ENCODE results near the gene PPP1R14D. TPM values are rescaled to one million over a fixed set of nuclear protein-coding genes. Genes with fewer than 3 reads are reported as not detected.

Gene PPP1R14D
- total and polyA plus RNA-seq, 2 of the 8 experiments (the other 6 are each of a cell fraction or from before 2014, with no cell fraction given): not detected

DNA sequence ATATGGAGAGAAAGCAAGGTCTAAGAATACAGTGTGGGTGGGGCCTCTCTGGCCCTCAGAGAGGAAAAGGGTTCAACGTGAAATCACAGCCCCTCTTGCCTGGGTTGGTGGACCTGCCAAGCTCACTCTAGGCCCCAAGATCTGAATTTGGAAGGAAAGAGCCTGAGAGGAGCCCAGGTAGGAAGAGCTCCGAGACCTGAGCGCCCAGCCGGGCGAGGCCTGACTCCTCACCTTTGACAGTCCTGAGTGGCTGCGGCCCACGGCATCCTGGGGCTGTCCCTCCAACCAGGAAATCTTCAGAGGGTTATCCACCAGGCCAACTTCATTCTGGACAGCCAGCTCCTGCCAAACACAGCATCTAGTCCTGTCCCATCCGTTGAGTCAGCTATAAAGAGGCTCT is 55.0 kb downstream of the PPP1R14D start (continued):
- TF ChIP-seq, protein P1, sequence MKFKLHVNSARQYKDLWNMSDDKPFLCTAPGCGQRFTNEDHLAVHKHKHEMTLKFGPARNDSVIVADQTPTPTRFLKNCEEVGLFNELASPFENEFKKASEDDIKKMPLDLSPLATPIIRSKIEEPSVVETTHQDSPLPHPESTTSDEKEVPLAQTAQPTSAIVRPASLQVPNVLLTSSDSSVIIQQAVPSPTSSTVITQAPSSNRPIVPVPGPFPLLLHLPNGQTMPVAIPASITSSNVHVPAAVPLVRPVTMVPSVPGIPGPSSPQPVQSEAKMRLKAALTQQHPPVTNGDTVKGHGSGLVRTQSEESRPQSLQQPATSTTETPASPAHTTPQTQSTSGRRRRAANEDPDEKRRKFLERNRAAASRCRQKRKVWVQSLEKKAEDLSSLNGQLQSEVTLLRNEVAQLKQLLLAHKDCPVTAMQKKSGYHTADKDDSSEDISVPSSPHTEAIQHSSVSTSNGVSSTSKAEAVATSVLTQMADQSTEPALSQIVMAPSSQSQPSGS (IDR thresholded peaks at IDR 0.05; ENCODE audit: low read length): no peak
- TF ChIP-seq BCL11A (IDR thresholded peaks at IDR 0.05; ENCODE audit: low read depth in 2 of 2, low read length in 2 of 2) (no peak), SIN3A (conservative IDR thresholded peaks at IDR 0.05 in 1 of 2, IDR thresholded peaks at IDR 0.05 in 1 of 2; ENCODE audit: low read depth in 1 of 2, low read length in 2 of 2) (no peak), SRF (IDR thresholded peaks at IDR 0.05; ENCODE audit: low read depth, low read length) (no peak), HDAC2 (IDR thresholded peaks at IDR 0.05; ENCODE audit: borderline replicate concordance in 1 of 2, low read depth in 2 of 2, low read length in 2 of 2) (no peak), PHF8 (conservative IDR thresholded peaks at IDR 0.05; ENCODE audit: low read depth, low read length) (no peak), SP4 (IDR thresholded peaks at IDR 0.05; ENCODE audit: low read length) (no peak)
